Pons (tissue), 1 donor: Measurements from ENCODE around the gene CDA.

Source experiments
- DNase-seq: peaks from one replicate; pipeline ENCODE4 v3.0.0-alpha.2; 2016; ENCODE audit warnings: low spot score

CDA gene

GRCh38 chr1:20615946-20616846, 27.3 kb downstream of the CDA start:
- DNase-seq: no peak

- DNase-seq: no peak
These were observed 28.1 kb downstream of the CDA start for GRCh38 chr1:20616847-20617487.

DNA sequence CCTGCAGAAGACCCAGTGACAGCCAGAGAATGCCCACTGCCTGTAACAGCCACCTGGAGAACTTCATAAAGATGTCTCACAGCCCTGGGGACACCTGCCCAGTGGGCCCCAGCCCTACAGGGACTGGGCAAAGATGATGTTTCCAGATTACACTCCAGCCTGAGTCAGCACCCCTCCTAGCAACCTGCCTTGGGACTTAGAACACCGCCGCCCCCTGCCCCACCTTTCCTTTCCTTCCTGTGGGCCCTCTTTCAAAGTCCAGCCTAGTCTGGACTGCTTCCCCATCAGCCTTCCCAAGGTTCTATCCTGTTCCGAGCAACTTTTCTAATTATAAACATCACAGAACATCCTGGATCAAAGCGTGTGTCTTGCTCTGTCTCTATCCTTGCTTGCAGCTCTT, 29.7 kb downstream of the CDA start:
- no peak for DNase-seq

- DNase-seq: no peak
These were observed 31.1 kb downstream of the CDA start for GRCh38 chr1:20619999-20620398.

- no peak for DNase-seq
These were observed 32.1 kb downstream of the CDA start for GRCh38 chr1:20621012-20621411.

DNA sequence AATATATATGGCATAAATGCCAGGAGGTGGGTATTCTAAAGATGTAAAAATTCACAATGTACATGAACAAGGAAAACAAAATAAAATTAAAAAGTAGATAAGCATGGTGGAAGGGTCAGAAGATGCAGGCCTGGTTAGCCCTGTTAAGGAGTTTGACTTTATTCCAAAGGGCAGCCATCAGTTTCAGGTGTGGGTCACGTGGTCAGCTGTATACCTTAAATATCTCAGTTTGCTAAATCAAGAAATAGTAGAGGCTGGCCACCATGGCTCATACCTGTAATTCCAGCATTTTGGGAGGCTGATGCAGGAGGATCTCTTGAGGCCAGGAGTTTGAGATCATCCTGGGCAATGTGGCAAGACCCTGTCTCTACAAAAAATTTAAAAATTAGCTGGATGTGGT, 35.8 kb downstream of the CDA start:
- DNase-seq: no peak

GRCh38 chr1:20625176-20626097, 36.5 kb downstream of the CDA start:
- no peak for DNase-seq

DNA sequence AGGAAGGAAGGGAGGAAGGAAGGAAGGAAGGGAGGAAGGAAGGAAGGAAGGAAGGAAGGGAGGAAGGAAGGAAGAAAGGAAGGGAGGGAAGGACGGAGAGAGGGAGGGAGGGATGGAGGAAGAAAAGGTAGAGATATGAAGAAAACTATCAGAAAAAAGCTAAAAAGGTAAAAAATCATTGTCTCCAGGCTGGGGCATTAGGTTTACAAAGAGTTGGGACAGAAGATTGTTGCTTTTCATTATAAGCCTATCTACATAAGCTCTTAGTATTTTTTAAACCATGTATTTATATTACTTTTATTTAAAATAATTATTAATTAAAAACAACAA, 37.2 kb downstream of the CDA start:
- no peak for DNase-seq

DNA sequence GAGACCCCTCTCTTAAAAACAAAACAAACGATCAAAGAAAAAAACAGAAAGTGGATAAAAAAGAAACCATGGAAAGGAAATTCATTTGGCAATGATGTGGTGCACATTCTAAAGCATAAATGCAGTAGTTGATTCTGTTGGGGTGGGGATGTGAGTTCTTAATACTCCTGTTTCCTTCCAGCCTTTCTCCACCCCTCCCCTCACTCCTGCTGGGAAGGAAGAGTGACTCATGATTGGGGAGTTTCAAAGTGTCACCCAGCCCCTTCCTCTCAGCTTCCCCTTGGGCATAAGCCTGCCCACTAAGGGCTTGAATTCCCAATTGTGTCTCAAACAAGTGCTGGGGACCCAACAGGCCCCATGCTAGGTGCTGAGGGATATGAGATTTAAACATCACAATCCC, 37.6 kb downstream of the CDA start:
- DNase-seq: no peak

- DNase-seq: no peak
These were observed 41.8 kb downstream of the CDA start for GRCh38 chr1:20630729-20631128.

DNA sequence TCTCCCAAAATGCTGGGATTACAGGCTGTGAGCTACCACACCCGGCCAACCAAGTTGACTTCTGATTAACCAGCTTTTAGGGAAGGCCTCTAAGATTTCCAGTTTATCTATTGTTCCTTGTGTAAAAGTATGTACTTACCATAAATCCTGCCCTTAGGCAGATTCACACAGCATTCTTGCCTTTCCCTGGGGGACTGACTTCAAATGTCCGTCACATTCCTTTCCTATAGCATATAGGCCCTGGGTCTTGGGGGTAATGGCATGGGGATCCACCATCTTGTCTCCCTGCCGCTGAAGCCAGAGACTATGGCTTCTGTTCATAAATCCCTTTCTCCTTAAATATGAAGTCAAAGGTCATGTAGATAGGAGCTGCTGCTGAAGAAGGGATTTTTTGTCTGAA, 43.5 kb downstream of the CDA start:
- no peak for DNase-seq

DNA sequence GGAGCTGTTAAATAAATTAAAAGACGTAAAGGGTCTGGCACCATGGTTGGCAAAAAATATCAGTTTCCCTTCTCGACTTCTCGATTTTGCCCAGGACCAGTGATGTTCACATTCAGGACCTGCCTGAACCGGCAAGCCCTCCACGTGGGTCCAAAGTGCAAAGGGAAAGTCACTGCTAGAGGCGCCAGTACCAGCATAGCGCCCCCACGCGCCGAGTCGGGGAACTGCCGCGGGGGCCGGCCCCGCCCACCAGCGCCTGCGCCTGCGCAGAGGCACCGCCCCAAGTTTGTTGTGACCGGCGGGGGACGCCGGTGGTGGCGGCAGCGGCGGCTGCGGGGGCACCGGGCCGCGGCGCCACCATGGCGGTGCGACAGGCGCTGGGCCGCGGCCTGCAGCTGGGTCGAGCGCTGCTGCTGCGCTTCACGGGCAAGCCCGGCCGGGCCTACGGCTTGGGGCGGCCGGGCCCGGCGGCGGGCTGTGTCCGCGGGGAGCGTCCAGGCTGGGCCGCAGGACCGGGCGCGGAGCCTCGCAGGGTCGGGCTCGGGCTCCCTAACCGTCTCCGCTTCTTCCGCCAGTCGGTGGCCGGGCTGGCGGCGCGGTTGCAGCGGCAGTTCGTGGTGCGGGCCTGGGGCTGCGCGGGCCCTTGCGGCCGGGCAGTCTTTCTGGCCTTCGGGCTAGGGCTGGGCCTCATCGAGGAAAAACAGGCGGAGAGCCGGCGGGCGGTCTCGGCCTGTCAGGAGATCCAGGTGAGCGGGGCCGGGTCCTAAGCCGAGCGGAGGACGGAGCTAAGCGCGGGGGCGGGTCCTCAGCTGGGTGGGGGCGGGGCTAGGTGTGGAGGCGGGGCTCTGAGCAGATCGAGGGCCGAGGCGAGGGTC, 44.5 kb downstream of the CDA start, which contains the start of gene PINK1:
TSS of gene PINK1 (plus strand) at position 269 of the 875 bp plus-strand sequence. CDS start at position 360, 91 bp downstream.
- DNase-seq: peak; percentile 52

DNA sequence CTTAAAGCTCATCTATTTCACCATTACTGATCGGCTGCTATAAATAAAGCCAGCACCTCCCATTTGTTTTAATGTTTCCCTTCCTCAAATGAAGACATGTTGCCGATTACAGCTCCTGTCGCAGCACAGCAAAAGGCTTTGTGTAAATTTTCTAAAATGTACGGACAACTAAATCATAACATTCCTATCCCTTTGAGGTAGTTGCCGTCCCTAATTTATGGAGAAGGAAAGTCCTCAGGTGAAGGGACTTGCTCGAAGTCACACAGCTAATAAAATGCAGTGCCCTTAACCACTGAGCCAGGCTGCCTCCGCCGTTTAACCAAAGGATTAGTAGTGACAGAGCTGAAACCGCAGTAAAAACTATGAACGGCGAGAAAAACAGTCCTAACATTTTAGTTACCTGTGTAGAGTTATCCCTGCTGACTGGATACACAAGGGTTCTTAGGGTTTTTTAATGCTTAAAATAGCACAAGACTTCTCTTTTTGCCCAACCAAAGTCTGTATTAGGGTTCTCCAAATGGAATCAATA, 45.2 kb downstream of the CDA start:
- no peak for DNase-seq

GRCh38 chr1:20634594-20635084, 45.7 kb downstream of the CDA start:
- DNase-seq: no peak

DNA sequence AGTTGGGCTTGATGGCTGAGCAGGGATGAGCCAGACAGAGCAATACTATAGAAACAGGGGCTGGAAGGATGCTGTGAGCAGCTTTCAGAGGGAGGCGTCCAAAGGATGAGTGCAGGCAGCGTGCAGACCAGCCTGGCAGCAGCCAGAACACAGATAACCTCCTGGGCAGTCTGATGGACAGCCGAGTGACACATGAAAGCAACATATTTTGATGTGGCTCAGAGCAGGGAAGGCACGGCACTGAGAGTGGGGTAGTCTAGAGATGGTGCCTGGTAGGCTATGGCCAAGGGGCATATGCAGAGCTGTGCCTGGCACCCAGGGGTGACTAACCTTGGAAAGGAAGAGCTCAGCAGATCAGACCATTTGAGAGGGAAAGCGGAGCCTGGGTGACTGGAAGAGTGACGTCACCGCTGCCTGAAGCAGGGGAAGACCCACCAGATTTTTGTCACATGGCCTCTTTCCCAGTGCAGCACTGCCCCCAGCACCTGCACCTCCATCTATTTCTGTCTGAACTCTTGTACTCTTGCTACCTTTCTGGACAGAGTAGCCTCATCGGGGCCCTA, 48.0 kb downstream of the CDA start:
- no peak for DNase-seq

GRCh38 chr1:20640183-20640597, 51.3 kb downstream of the CDA start:
- DNase-seq: peak; percentile 39

DNA sequence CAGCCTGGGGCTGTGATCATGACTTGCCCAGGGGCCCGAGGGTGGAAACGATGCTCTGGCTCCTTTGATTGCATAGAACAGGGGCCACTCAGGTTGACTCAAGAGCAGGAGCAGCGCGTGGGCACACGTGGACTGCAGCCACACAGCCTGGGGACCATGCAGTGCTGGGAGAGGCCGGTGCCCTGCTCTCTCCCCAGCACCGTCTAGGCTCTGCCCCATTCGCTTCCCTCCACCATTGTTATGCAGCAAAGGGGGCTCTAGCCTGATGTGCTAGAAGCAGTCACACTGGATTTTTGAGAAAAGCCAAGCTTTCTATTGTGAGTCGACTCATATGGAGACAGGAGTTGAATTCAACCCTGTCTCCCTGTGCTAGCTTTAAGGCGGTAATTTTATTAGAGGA, 53.1 kb downstream of the CDA start:
- no peak for DNase-seq

DNA sequence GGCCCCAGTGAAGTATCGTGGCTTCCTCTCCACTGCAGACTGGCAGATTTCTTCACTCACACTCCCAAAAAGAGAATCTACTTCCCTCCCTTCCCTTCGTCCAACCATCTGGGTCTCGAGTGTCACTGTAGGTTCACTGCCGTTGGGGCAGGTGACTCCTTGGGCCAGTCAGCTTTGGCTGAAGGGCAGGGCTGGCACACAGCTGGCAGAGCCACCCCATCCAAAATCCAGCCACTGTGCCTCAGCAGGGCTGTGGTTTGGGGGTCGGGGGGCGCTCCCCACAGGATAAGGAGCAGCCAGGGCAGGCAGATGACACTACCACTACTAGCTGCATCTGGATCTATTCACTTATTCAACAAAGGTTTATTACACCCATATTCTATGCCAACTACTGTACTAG, 54.2 kb downstream of the CDA start:
- DNase-seq: no peak

- no peak for DNase-seq
These were observed 55.5 kb downstream of the CDA start for GRCh38 chr1:20644416-20644815.

- DNase-seq: no peak
These were observed 56.5 kb downstream of the CDA start for GRCh38 chr1:20645414-20645813.

DNA sequence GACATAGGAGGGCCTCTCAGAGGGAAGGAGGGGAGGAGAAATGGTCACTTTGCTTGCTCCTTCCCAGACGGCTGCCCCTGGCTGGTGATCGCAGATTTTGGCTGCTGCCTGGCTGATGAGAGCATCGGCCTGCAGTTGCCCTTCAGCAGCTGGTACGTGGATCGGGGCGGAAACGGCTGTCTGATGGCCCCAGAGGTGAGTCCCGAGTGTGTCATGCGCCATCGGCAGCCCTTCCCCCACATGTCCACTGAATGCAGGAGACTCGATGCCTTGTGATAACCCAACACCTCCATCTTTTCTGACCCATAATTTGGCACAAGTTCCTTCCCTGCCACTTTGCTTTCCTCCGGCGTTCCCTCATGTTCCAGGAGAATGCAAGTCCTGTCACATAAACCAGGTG, 59.5 kb downstream of the CDA start:
- DNase-seq: no peak
